Activated CD8-positive, alpha-beta memory T cell treated with anti-CD3 and anti-CD28 coated beads for 48 hours (primary cell): ENCODE results near the gene ARL5C.

Source experiments
- DNase-seq, 3 experiments: peaks; one replicate each; pipeline ENCODE4 v3.0.0-alpha.2; 2020; ENCODE audit warnings: low read depth in 2 of 3, low spot score in 2 of 3

The ARL5C gene

GRCh38 chr17:39108461-39109375 lies 57.2 kb downstream of the ARL5C start:
- DNase-seq, result no peak

GRCh38 chr17:39107973-39108372 lies 58.0 kb downstream of the ARL5C start:
- DNase-seq, result no peak

- DNase-seq, result no peak
Measured at GRCh38 chr17:39107155-39107554, 58.8 kb downstream of the ARL5C start.
